ENCODE measurements around the gene TMEM9B.

GRCh38 chr11:8905528-8906165 lies 58.6 kb downstream of the TMEM9B start:
- TF ChIP-seq CTCF (IDR thresholded peaks at IDR 0.05): no peak
- TF ChIP-seq POLR2A (IDR thresholded peaks at IDR 0.05): no peak
